ENCODE results near the gene GLP2R. TPM values are rescaled to one million over a fixed set of nuclear protein-coding genes. Genes with fewer than 3 reads are reported as not detected.

GLP2R gene
- total and polyA plus RNA-seq, 2 experiments from 2014 or later: not detected

- TF ChIP-seq JUNB (IDR thresholded peaks at IDR 0.05; ENCODE audit: unreplicated experiment) (no peak), POLR2AphosphoS5 (IDR thresholded peaks at IDR 0.05; ENCODE audit: low read depth) (no peak), NANOG (IDR thresholded peaks at IDR 0.05; ENCODE audit: borderline replicate concordance) (no peak), STAT1 (IDR thresholded peaks at IDR 0.05; ENCODE audit: unreplicated experiment) (no peak), ZNF462 (CRISPR knock-in tag; IDR thresholded peaks at IDR 0.05) (no peak)
Observed at GRCh38 chr17:9821921-9822320, 3.8 kb upstream of the GLP2R start, which contains the start of gene GSG1L2 (continued).

- no peak; the same call in 2 of the 3 replicates for ATAC-seq
- TF ChIP-seq, protein P1, sequence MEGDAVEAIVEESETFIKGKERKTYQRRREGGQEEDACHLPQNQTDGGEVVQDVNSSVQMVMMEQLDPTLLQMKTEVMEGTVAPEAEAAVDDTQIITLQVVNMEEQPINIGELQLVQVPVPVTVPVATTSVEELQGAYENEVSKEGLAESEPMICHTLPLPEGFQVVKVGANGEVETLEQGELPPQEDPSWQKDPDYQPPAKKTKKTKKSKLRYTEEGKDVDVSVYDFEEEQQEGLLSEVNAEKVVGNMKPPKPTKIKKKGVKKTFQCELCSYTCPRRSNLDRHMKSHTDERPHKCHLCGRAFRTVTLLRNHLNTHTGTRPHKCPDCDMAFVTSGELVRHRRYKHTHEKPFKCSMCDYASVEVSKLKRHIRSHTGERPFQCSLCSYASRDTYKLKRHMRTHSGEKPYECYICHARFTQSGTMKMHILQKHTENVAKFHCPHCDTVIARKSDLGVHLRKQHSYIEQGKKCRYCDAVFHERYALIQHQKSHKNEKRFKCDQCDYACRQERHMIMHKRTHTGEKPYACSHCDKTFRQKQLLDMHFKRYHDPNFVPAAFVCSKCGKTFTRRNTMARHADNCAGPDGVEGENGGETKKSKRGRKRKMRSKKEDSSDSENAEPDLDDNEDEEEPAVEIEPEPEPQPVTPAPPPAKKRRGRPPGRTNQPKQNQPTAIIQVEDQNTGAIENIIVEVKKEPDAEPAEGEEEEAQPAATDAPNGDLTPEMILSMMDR (conservative IDR thresholded peaks at IDR 0.05; ENCODE audit: low read depth in 2 of 2): peak; percentile 27 to 39
- TF ChIP-seq STAT1 (IDR thresholded peaks at IDR 0.05; ENCODE audit: unreplicated experiment): no peak
- Histone ChIP-seq H3K36me3 (ENCODE audit: insufficient read depth) (no peaks in the 10 kb centered on the region), H2AFZ (no peak overlapping the region), H3K79me2 (replicated peaks; ENCODE audit: insufficient read depth) (no peaks in the 10 kb centered on the region), H3F3A (replicated peaks; ENCODE audit: low read depth) (no peaks in the 10 kb centered on the region), H3K4me3 (no peak overlapping the region), H3K9me2 (ENCODE audit: insufficient read depth) (no peaks in the 10 kb centered on the region), H3K27me3 (ENCODE audit: insufficient read depth) (no peaks in the 10 kb centered on the region), H3K4me2 (no peak overlapping the region), H3K27ac (ENCODE audit: low read depth) (no peak overlapping the region), H4K20me1 (replicated peaks; ENCODE audit: insufficient read depth) (no peaks in the 10 kb centered on the region), H3K4me1 (ENCODE audit: insufficient read depth) (no peaks in the 10 kb centered on the region)
- Mint-ChIP-seq H3K27me3 (ENCODE audit: insufficient read depth, low read depth, poor library complexity) (peaks cover 11% of the 10 kb centered on the region), H3K4me1 (peaks cover 6% of the 10 kb centered on the region), H3K36me3 (ENCODE audit: low read depth) (no peaks in the 10 kb centered on the region; the same call in 2 of the 3 replicates), H3K27ac (no peak overlapping the region), H3K4me3 (no peak overlapping the region), H3K9me3 (no peaks in the 10 kb centered on the region; the same call in 2 of the 3 replicates)
- peak; percentile 22 for DNase-seq (ENCODE audit: low spot score)
Observed at GRCh38 chr17:9824094-9824493, 1.6 kb upstream of the GLP2R start.
